ENCODE data around the gene HIPK2.

DNA sequence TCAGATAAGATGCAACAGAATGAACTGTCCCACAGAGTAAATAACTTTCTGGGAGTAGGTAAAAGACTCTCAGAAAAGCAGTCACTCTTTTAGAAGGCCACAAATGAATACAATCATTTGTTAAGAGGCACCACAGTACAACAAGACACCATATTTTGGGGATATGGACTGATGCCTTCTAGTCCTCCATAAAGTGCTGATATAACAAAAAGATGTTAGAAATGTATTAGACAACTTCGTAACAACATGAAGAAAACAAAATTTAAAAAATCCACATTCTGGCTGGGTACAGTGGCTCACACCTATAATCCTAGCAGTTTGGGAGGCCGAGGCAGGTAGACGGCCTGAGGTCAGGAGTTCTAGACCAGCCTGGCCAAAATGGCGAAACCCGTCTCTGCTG lies 111.3 kb downstream of the HIPK2 start:
- TF ChIP-seq CTCF (conservative IDR thresholded peaks at IDR 0.05; ENCODE audit: low read length) (no peak), EZH2phosphoT487 (IDR thresholded peaks at IDR 0.05; ENCODE audit: borderline replicate concordance) (no peak)
